CD8-positive, alpha-beta memory T cell (primary cell): Measurements from ENCODE around the gene CMTM6. TPM values are rescaled to one million over a fixed set of nuclear protein-coding genes. Genes with fewer than 3 reads are reported as not detected.
A peak's percentile ranks its signal among the peaks of the same experiment; 100 is the strongest.

ENCODE experiments used
- CTCF ChIA-PET: fragments of 350-600 bp; sonication (Branson Sonifier 250); formaldehyde crosslinking; loops from one replicate; lab custom pipeline; 2021; ENCODE audit warnings: antibody characterized with exemption; lab: Charles Lee
- POLR2A ChIA-PET: fragments of 350-600 bp; sonication (Branson Sonifier 250); formaldehyde crosslinking; loops from one replicate; lab custom pipeline; 2021; ENCODE audit warnings: antibody characterized with exemption; lab: Charles Lee
- DNase-seq, 5 donors: peaks; one replicate each; pipeline versions ENCODE4 v3.0.0 to v3.0.0-alpha.2; 2020 to 2022; ENCODE audit warnings: mixed read lengths in 1 of 5
- H3K27ac ChIP-seq: one replicate; pipeline ENCODE4 v1.7.0; 2013; ENCODE audit warnings: low read depth, mild to moderate bottlenecking, low read length, moderate library complexity
- H3K27me3 ChIP-seq: 2 replicates; pipeline ENCODE4 v1.7.0; 2013; ENCODE audit warnings: low read length, mild to moderate bottlenecking; ENCODE audit not compliant: insufficient read depth, poor library complexity, severe bottlenecking
- H3K36me3 ChIP-seq: 2 replicates; pipeline ENCODE4 v1.7.0; 2013; ENCODE audit warnings: mild to moderate bottlenecking, low read length, moderate library complexity; ENCODE audit not compliant: insufficient read depth
- H3K4me1 ChIP-seq: 2 replicates; pipeline ENCODE4 v1.7.0; 2013; ENCODE audit warnings: mild to moderate bottlenecking, low read length, moderate library complexity; ENCODE audit not compliant: insufficient read depth
- H3K4me3 ChIP-seq: 2 replicates; pipeline ENCODE4 v1.7.0; 2013; ENCODE audit warnings: mild to moderate bottlenecking, low read length
- H3K9me3 ChIP-seq: 2 replicates; pipeline ENCODE4 v1.7.0; 2013; ENCODE audit warnings: mild to moderate bottlenecking, low read length
- H3K27ac Mint-ChIP-seq, 8 donors: one replicate each; pipeline ENCODE4 v1.8.0; 2020 to 2021; ENCODE audit warnings: mixed read lengths in 8 of 8, mild to moderate bottlenecking in 6 of 8, inconsistent platforms in 3 of 8, moderate library complexity in 3 of 8
- H3K27me3 Mint-ChIP-seq, 2 donors: one replicate each; pipeline ENCODE4 v1.8.0; 2020 to 2021; ENCODE audit warnings: mixed read lengths in 2 of 2, mild to moderate bottlenecking in 1 of 2, moderate library complexity in 1 of 2
- H3K36me3 Mint-ChIP-seq, 3 donors: one replicate each; pipeline ENCODE4 v1.8.0; 2020 to 2021; ENCODE audit warnings: mixed read lengths in 3 of 3, inconsistent platforms in 1 of 3, mild to moderate bottlenecking in 1 of 3
- H3K4me1 Mint-ChIP-seq, 3 donors: one replicate each; pipeline ENCODE4 v1.8.0; 2020 to 2021; ENCODE audit warnings: mixed read lengths in 3 of 3, inconsistent platforms in 1 of 3, mild to moderate bottlenecking in 1 of 3
- H3K4me3 Mint-ChIP-seq, 7 donors: one replicate each; pipeline ENCODE4 v1.8.0; 2020 to 2021; ENCODE audit warnings: mixed read lengths in 7 of 7, mild to moderate bottlenecking in 6 of 7, moderate library complexity in 4 of 7, inconsistent platforms in 2 of 7
- H3K9me3 Mint-ChIP-seq, 5 donors: one replicate each; pipeline ENCODE4 v1.8.0; 2020 to 2022; ENCODE audit warnings: mixed read lengths in 5 of 5, mild to moderate bottlenecking in 3 of 5, moderate library complexity in 2 of 5, inconsistent platforms in 1 of 5
- polyA plus RNA-seq: library from polyadenylated mRNA; unstranded; fragments of 300-500 nt; fragmentation: Illumina TruSeq; gene quantifications from one replicate; pipeline ENCODE4 v1.2.3, GENCODE V29; 2021
- total RNA-seq, 2 experiments: library from RNA; stranded (reverse); gene quantifications; one replicate each; pipeline ENCODE4 v1.2.3, GENCODE V29; 2021

The CMTM6 gene
- total and polyA plus RNA-seq, 3 experiments from 2014 or later, result 58.1 to 96.2 (median 91.8) TPM

DNA sequence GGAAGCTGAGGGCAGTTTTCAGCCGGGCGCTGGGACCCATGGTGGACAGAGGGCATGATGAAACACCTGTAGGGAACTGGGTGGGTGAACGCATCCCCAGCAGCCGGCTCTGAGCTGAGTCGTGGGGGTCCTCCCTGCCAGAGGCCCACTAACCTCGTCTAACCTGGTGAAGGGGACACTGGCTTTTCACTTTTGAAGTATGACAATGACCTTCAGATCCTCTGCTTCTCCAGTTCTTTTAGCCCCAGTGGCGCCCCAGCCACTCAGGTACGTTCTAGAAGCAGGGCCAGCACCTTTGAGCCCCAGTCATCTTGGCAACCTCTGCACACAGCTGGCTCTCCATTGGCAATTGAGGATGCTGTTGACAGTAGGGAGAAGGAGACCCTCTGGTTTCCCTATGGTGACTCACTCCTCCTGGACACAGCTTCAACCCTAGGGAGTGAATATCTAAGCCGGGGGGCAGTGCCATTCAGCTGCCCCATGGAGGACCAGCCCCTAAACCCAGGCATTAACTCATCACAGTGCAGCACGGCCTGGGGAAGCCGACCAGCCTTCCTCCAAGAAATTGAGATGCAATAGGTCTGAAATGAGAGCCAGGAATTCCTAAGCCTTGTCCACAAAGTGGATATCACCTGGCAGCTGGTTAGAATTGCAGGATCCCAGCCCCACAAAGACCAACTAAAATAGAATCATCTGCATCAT lies 46.1 kb downstream of the CMTM6 start:
- Mint-ChIP-seq H3K27ac (peak overlapping the region; percentile 88 to 100 (median 96)), H3K9me3 (no peaks in the 10 kb centered on the region), H3K27me3 (no peaks in the 10 kb centered on the region), H3K36me3 (peaks cover 17 to 40% (median 24%) of the 10 kb centered on the region in 3 donors), H3K4me1 (peaks cover 39 to 54% (median 46%) of the 10 kb centered on the region in 3 donors), H3K4me3 (peak overlapping the region; percentile 9 to 86 (median 67))
- no peak for DNase-seq
- Histone ChIP-seq H3K27ac (no peak overlapping the region), H3K4me3 (no peak overlapping the region), H3K27me3 (no peaks in the 10 kb centered on the region), H3K4me1 (peaks cover 74% of the 10 kb centered on the region), H3K36me3 (peaks cover 5% of the 10 kb centered on the region), H3K9me3 (no peaks in the 10 kb centered on the region)
- ChIA-PET CTCF (interaction anchor here (0.9 to 6.5 kb wide), 15 partner anchors 10 to 85 kb away, joined by 3 to 41 read pairs (median 4); partner anchors contain the start of gene CMTM7), POLR2A (interaction anchor here (0.5 to 7.4 kb wide), 8 partner anchors 13 to 84 kb away, joined by 3 to 40 read pairs (median 4); no protein-coding TSS in a partner anchor)

DNA sequence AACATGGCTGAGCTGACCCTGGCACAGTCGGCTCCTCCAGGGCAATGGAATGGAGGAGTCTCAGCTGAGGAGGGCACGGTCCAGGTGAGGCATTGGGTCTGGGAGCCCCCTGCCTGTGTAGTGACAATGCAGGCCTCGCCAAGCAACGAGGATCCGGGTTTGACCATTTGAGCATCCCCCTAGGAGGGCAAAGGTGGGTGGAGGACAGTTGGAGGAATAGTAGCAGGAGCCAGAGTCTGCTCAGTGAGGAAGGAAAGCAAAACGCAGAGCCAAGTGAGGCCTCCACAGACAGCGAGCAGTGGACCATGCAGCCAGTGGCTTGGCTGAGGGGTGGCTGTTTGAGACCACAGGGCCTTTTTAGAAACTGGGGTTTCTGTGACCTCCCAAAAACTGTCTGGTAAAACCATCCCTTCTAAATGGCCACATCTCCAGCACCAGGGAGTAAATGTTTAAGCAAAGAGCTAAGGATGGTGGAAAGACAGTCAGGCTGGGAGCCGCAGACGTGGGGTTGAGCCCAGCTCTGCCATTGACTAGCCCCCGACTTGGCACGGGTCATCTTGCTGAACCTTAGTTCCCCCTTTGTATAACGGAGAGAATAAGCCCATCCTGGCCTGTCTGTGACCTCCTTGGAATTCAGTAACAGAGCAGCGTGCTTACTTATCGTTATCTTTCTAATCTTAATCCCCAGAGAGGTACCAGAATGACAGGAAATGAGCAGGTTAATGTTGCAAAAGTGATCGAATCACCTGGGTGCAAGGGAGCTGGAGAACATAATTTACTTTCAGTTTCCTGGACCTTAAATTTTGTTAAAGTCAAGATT lies 46.8 kb downstream of the CMTM6 start:
- Histone ChIP-seq H3K4me3 (no peak overlapping the region), H3K9me3 (no peaks in the 10 kb centered on the region), H3K27me3 (no peaks in the 10 kb centered on the region), H3K4me1 (peaks cover 66% of the 10 kb centered on the region), H3K36me3 (peaks cover 7% of the 10 kb centered on the region), H3K27ac (peak overlapping the region; percentile 4)
- peak overlapping the region in 6 of 7 donors; percentile 38 to 75 (median 68) for H3K4me3 Mint-ChIP-seq
- peak overlapping the region; percentile 72 to 100 (median 96) for H3K27ac Mint-ChIP-seq
- H3K27me3 Mint-ChIP-seq, result no peaks in the 10 kb centered on the region
- H3K36me3 Mint-ChIP-seq, result peaks cover 19 to 47% (median 24%) of the 10 kb centered on the region in 3 donors
- H3K4me1 Mint-ChIP-seq, result peaks cover 39 to 55% (median 46%) of the 10 kb centered on the region in 3 donors
- ChIA-PET CTCF (interaction anchor here (0.9 to 6.5 kb wide), 17 partner anchors 10 to 84 kb away, joined by 3 to 41 read pairs (median 4); partner anchors contain the start of gene CMTM7), POLR2A (interaction anchor here (0.5 to 7.4 kb wide), 6 partner anchors 12 to 42 kb away, joined by 3 to 40 read pairs (median 4); no protein-coding TSS in a partner anchor)
- DNase-seq, result peak in 2 of 5 donors; percentile 33 to 39
- no peaks in the 10 kb centered on the region for H3K9me3 Mint-ChIP-seq

DNA sequence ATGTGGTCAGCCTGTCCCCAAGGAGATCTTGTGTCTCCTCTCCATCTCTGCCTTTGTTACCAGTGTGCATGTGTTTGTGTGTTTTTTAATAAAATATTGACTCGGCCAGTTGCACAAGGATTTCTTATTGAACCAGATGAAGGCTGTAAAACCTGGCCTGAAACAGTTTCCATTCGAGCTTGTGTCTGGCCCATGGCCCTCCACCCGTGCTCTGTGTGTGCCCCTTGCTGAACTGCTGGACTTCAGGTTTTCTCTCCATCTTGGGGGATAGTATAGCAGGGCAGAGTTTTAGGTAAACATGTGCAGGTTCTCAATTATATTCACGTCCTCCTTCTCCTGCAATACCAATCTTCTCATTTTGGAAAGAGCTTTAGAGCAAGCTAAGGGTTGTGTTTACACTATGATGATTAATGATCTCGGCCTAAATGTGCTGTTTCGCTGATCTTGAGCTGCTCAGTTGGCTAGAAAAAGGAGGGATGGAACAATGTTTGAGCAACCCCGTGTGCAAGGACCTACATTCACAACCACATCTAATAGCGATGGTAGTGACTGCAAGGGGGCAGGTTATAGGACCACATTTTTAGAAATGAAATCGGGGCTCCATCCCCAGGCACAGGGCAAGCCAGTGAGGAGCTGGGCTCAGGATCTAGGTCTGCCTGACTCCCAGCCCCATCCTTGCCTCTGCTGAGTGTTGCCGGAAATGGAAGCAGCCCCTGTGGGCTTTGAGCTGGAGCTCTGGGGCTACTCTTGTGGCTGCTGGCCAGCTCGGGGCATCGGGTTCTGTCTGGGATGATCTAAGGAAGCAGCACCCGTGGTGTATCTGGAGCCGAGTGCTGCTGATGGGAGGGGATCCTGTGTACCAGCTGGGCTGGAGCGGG lies 47.7 kb downstream of the CMTM6 start:
- H3K9me3 ChIP-seq, result no peaks in the 10 kb centered on the region
- peaks cover 58% of the 10 kb centered on the region for H3K4me1 ChIP-seq
- peak overlapping the region in 7 of 8 donors; percentile 66 to 99 (median 96) for H3K27ac Mint-ChIP-seq
- no peak overlapping the region for H3K27ac ChIP-seq
- H3K4me1 Mint-ChIP-seq, result peaks cover 39 to 61% (median 50%) of the 10 kb centered on the region in 3 donors
- no peak for DNase-seq
- no peaks in the 10 kb centered on the region for H3K27me3 Mint-ChIP-seq
- CTCF ChIA-PET, result interaction anchor here (0.8 to 6.5 kb wide), 9 partner anchors 9 to 80 kb away, joined by 3 to 37 read pairs (median 9); no protein-coding TSS in a partner anchor
- peak overlapping the region in 3 of 7 donors; percentile 10 to 54 (median 15) for H3K4me3 Mint-ChIP-seq
- no peak overlapping the region for H3K4me3 ChIP-seq
- peaks cover 10% of the 10 kb centered on the region for H3K36me3 ChIP-seq
- no peaks in the 10 kb centered on the region for H3K27me3 ChIP-seq
- peaks cover 24 to 56% (median 24%) of the 10 kb centered on the region in 3 donors for H3K36me3 Mint-ChIP-seq
- no peaks in the 10 kb centered on the region for H3K9me3 Mint-ChIP-seq
- POLR2A ChIA-PET, result interaction anchor here (0.8 to 7.4 kb wide), 2 partner anchors 11 to 31 kb away, joined by 3 to 40 read pairs; no protein-coding TSS in a partner anchor

DNA sequence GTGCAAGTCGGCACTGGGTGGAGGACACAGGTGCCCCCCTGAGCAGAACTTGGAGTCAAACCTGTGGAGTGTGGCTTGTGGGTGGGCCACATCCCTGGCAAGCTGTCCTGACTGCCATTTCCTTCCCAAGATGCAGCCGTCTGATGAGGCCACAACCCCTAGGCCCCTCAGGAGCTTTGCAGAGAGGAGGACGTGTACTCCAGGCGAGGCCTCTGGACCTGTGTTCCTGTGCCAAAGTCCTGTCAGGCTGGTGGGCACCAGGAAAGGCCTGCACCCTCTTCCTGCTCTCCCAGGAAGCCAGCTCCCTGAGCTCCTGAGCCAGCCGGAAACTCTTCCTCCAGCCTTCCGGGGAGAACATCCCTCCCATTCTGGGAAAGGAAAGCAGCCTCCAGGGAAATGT lies 48.5 kb downstream of the CMTM6 start:
- H3K4me3 Mint-ChIP-seq, result no peak overlapping the region
- Histone ChIP-seq H3K27ac (no peak overlapping the region), H3K9me3 (no peaks in the 10 kb centered on the region), H3K27me3 (no peaks in the 10 kb centered on the region), H3K4me1 (peaks cover 49% of the 10 kb centered on the region), H3K4me3 (no peak overlapping the region), H3K36me3 (peaks cover 10% of the 10 kb centered on the region)
- ChIA-PET POLR2A (interaction anchor here (0.8 to 7.4 kb wide), 2 partner anchors 10 to 30 kb away, joined by 3 to 40 read pairs; no protein-coding TSS in a partner anchor), CTCF (interaction anchor here (0.8 to 6.5 kb wide), 6 partner anchors 10 to 80 kb away, joined by 3 to 37 read pairs (median 13); no protein-coding TSS in a partner anchor)
- H3K27ac Mint-ChIP-seq, result peak overlapping the region in 6 of 8 donors; percentile 66 to 99 (median 96)
- no peaks in the 10 kb centered on the region for H3K9me3 Mint-ChIP-seq
- H3K36me3 Mint-ChIP-seq, result peaks cover 24 to 63% (median 27%) of the 10 kb centered on the region in 3 donors
- DNase-seq, result no peak
- no peaks in the 10 kb centered on the region for H3K27me3 Mint-ChIP-seq
- H3K4me1 Mint-ChIP-seq, result peaks cover 36 to 64% (median 50%) of the 10 kb centered on the region in 3 donors

DNA sequence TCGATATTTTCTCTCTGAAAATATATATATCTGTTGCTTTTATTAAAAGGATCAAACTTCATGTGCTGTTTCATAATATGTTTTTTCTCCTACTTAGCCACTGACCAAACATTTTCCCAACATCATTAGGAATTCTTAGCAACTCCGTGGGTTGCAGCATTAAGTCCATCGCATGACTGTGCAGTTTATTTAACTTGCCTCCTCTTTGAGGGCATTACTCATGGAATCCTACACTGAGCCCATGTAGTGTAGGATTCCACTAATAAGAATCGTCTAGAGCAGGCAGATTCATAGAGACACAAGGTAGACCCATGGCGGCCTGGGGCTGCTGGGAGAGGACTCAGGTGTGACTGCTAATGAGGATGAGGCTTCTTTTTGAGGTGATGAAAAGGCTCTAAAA lies 49.3 kb downstream of the CMTM6 start:
- peaks cover 10% of the 10 kb centered on the region for H3K36me3 ChIP-seq
- H3K4me1 ChIP-seq, result peaks cover 41% of the 10 kb centered on the region
- H3K27ac ChIP-seq, result no peak overlapping the region
- H3K27me3 ChIP-seq, result no peaks in the 10 kb centered on the region
- no peaks in the 10 kb centered on the region for H3K9me3 ChIP-seq
- H3K27me3 Mint-ChIP-seq, result no peaks in the 10 kb centered on the region
- ChIA-PET CTCF (interaction anchor here (0.6 to 2.4 kb wide), 3 partner anchors 14 to 60 kb away, joined by 3 to 13 read pairs (median 9); no protein-coding TSS in a partner anchor), POLR2A (no interaction called here)
- H3K4me3 ChIP-seq, result no peak overlapping the region
- DNase-seq, result no peak
- H3K27ac Mint-ChIP-seq, result peak overlapping the region in 6 of 8 donors; percentile 32 to 79 (median 56)
- no peaks in the 10 kb centered on the region for H3K9me3 Mint-ChIP-seq
- peaks cover 36 to 69% (median 51%) of the 10 kb centered on the region in 3 donors for H3K4me1 Mint-ChIP-seq
- H3K36me3 Mint-ChIP-seq, result peaks cover 25 to 71% (median 32%) of the 10 kb centered on the region in 3 donors
- no peak overlapping the region for H3K4me3 Mint-ChIP-seq

DNA sequence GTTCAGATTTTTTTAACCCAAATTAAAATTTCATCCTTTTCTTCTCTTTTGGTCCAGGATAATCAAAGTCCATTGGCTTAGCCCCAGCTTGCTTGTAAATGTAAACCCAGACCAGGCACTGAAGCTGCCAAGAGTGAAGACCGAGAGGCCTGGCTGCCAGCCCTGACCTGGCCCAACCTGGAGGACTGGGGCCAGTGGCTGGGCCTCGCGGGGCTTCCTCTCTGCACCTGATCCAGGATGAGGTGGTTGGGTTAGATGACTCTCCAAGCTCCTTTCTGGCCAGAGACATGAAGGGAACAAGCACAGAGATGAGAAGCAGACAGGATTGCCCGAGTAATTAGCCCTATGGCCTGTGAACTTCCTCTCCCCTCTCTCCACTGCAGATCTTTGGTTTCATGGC lies 50.6 kb downstream of the CMTM6 start:
- peak overlapping the region in 3 of 8 donors; percentile 6 to 66 (median 50) for H3K27ac Mint-ChIP-seq
- Histone ChIP-seq H3K9me3 (no peaks in the 10 kb centered on the region), H3K4me3 (no peak overlapping the region), H3K36me3 (peaks cover 10% of the 10 kb centered on the region), H3K27me3 (no peaks in the 10 kb centered on the region), H3K27ac (no peak overlapping the region), H3K4me1 (peaks cover 35% of the 10 kb centered on the region)
- H3K4me3 Mint-ChIP-seq, result no peak overlapping the region
- H3K36me3 Mint-ChIP-seq, result peaks cover 23 to 78% (median 31%) of the 10 kb centered on the region in 3 donors
- H3K4me1 Mint-ChIP-seq, result peaks cover 37 to 69% (median 51%) of the 10 kb centered on the region in 3 donors
- CTCF ChIA-PET, result interaction anchor here (1.2 to 3.4 kb wide), 3 partner anchors 8 to 77 kb away, joined by 4 to 21 read pairs (median 4); no protein-coding TSS in a partner anchor
- H3K9me3 Mint-ChIP-seq, result no peaks in the 10 kb centered on the region
- POLR2A ChIA-PET, result no interaction called here
- H3K27me3 Mint-ChIP-seq, result no peaks in the 10 kb centered on the region
- no peak for DNase-seq
